Fibroblast of gingiva (primary cell): ENCODE data around the gene ZNF92.
"Not testable (repeated sequence)": the region's sequence is repeated elsewhere in the genome, so short reads cannot be mapped to it uniquely, and the experiment has no call there.

Experiments used
- DNase-seq: peaks from one replicate; pipeline ENCODE4 v3.0.0-alpha.2; 2011; ENCODE audit warnings: low read depth

The ZNF92 gene

DNA sequence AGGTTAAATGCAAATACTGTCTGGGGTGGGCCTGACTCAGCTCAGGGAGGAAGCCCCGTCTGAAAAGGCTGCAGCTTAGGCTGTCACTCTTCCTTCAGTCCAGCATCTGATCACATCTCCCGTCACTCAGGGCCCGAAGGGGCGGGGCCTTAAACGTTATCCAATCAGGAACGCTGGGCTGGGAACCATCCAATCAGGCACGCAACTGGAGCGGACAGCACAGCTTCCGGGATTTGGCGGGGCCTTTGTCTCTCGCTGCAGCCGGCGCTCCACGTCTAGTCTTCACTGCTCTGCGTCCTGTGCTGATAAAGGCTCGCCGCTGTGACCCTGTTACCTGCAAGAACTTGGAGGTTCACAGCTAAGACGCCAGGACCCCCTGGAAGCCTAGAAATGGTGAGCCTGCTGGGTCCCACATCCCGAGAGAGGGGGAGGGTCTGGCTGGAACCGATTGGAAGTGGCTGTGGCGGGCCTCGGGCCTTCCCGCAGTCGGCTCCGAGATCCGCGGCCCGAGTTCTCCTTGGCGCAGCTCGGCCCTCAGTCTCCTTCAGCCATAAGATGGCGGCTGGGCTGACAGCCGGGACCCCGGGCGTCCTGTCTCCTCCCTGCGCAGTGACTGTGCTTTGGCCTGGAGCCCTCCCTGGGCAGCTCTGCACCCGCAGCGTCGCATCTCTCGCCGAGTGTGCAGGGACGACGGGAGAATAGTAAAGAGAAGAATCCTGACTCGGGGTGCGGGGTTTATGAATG is at the start of gene ZNF92:
ZNF92 (plus strand) TSS at position 248 of the 744 bp plus-strand sequence; CDS start at position 391, 143 bp downstream.
- DNase-seq = peak; percentile 90

DNA sequence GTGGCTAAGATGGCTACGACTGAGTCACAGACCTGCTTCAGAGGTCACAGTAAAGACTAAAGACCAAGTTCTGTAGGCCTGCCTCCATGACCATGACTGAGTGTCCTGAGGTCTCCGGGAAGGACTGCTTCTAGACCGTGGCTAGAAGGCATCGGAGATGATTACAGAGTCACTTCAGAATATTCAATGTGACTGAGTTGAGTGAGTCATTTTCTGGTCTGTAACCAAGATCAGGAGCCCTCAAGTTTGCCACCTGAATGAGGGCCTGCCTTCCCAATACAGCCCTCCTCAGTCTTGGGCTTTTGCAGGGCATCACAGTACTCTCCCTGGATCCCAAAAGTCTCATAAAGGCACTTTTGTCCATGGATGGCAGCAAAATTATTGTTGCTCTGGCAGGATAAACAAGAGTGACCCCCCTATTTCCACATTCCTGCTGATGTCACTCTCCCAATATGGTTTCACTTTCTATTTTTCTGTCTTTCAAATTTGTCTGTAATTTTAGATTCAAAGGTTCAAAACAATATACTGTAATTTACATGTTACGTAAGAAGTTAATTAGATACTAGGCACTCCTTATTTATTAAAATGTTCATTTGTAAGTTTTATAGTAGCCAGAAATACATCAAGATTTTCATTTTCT is 47.7 kb upstream of the ZNF92 start:
- no peak for DNase-seq

DNA sequence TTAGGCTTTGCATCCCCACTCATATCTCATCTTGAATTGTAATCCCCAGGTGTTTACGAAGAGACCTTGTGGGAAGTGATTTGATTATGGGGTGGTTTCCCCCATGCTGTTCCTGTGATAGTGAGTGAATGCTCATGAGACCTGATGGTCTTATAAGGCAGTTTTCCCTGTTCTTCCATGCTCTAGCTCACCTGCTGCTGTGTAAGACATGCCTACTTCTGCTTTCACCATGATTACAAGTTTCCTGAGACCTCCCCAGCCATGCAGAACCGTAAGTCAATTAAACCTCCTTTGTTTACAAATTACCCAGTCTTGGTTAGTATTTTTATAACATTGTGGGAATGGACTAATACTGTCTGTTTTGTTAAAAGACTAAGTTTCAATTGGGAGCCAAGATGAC is 35.3 kb upstream of the ZNF92 start:
- no peak for DNase-seq

DNA sequence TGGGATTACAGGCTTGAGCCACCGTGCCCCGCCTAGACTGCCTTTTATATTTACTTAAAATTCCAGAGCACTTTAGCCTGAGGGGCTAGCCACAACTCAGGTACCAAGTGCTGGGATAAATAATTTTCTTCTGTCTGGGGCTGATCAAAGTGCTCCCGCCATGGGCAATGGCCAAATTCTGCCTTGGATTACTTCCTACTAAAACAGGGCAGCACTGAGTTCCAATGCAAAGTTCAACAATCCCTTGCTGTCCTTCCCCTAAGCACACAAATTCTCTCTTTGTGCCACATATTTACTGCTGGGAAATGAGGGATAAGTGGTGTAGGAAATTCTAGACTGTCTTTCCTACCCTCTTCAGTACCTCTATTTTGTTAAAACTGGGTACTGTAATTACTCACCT is 34.4 kb upstream of the ZNF92 start:
- no peak for DNase-seq

DNA sequence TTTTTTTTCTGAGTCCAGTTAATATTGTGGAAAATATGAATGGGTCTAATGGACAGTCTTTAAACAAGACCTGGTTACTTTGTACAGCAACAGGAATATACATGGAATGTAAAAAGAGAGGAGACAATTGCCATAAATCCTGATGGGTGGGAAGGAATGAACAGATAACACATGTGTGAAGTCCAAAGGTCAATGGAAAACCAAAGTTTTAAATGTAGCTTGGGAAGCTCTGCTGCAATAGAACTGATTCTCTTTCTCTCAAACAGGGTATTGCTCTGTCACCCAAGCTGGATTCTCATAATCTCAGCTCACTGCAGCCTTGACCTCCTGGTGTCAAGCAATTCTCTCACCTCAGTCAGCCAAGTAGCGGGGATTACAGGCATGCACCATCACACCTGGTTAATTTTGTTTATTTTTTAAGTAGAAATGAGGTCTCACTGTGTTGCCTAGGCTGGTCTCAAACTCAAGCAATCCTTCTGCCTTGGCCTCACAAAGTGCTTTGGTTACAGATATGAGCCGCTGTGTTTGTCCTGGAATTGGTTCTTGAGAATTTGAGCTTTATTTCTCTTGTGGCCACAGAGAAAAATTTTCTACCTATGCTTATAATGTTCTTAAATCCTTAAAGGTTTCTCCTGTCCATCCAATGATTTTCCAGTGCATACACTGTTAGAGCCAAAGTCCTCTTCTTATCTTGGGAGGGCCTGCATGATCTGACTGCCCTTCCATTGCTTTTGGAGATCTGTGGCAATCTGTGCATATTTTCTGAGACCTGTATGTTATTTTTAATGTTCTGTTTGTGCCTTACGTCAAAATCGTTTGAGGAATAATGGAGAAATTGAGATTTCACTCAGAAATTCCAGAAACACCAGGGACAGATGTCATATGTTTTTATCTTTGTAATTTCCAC is 30.7 kb upstream of the ZNF92 start:
- DNase-seq = no peak

DNA sequence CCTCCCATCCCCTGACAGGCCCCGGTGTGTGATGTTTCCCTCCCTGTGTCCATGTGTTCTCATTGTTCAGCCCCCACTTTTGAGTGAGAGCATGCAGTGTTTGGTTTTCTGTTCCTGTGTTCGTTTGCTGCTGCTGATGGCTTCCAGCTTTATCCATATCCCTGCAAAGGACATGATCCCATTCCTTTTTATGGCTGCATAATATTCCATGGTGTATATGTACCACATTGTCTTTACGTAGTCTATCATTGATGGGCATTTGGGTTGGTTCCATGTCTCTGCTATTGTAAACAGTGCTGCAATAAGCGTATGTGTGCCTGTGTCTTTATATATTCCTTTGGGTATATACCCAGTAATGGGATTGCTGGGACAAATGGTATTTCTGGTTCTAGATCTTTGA is 29.1 kb upstream of the ZNF92 start:
- DNase-seq = not testable (repeated sequence)

DNA sequence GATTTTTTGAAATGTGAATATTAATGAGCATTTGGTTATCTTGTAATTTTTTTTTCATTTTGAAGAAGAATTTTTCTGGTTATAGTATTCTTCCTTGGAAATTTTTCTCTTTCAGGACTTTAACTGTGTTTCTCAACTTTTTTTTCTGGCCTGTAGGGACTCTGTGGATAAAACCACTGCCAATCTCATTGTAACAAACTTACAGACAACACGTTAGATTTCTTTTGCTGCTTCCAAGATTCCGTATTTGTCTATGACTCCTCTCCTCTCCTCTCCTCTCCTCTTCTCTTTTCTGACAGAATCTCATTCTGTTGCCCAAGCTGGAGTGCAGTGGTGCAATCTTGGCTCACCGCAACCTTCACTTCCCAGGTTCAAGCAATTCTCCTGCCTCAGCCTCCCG is 19.4 kb upstream of the ZNF92 start:
- DNase-seq = no peak

DNA sequence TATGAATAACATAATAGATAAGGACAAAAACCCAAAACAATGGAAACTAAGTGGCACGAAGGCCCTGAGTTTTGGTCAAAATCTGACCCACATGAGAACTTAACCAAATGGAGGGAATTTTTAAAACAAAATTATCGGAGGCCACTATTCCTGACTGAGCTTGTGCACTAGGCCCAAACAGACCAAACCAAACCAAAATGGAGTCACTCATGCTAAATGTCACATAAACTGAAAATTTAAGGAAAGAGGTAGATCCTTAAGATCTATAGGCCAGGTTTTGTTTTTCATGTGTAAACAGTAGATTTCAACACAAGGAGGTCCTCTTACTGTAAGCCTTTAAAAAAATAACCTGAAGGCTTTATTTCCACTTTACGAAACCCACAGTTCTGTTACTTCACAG is 3.8 kb upstream of the ZNF92 start:
- DNase-seq = no peak

DNA sequence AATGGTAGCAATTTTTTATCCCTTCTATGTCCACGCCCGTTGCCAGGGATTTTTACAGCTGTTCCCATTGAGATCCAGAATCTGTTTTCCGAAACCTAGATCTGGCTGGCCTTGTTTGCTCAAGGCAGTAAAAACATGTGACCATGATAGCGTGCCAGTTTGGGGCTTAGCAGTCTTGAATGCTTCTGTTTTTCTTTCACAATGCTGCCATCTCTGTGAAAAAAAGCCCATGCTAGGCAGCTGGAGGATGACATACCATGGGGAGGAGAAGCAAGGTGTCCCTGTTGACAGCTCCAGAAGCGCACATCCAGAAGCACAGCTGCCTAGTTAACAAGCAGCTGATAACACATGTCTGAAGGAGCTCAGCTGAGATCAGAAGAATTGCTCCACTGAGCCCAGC is 2.2 kb upstream of the ZNF92 start:
- DNase-seq = peak; percentile 21

DNA sequence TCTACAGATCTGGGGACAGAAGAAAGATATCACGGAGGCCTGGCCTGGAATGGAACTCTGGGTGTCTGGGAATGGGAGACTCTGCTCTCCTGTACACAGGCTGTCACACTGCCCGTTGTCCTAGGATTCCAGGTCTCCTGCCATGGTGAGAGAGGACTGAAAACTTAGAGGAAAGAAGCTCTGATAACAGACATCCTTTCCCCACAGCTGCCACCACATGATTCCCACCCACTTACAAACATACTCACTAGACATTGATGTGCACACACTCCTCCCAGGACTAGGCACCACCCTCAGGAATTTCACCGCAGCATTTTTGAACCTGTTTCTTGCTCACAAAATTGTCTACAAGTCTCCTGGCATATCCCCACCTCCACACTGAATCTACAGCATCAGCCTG is 5.7 kb downstream of the ZNF92 start:
- DNase-seq = no peak

DNA sequence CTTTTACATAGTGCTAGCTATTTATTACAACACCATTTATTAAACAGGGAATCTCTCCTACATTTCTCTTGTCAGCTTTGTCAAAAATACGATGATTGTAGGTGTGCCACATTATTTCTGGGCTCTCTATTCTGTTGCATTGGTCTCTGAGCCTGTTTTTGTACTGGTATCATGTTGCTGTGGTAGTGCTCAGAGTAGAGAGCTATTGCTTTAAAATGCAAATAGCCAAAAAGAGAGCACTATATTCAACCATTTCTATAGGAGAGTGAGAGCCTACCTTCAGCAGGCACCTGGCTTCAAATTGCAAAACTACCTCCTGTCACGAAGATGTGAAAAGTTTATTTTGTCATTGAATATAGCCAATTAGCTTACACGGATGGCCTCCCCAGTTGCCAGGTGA is 8.1 kb downstream of the ZNF92 start:
- no peak for DNase-seq

DNA sequence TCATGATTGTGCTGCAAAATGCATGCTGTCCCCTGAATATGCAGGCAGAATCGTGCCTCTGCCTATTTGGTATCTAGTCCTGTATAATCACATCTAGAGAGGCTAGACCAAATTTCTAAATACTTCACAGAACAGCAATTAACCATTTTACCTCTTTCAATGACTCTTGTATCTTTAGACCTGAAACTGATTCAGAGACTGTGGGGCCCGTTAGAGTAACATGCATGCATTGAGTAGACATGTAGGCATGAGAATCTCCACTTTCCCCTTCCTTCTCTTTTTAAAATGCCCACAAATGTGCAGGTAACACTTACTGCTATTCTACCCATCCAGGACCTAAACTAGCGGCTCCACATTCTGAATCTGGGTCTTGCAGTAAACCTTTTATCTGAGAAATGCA is 8.8 kb downstream of the ZNF92 start:
- no peak for DNase-seq

DNA sequence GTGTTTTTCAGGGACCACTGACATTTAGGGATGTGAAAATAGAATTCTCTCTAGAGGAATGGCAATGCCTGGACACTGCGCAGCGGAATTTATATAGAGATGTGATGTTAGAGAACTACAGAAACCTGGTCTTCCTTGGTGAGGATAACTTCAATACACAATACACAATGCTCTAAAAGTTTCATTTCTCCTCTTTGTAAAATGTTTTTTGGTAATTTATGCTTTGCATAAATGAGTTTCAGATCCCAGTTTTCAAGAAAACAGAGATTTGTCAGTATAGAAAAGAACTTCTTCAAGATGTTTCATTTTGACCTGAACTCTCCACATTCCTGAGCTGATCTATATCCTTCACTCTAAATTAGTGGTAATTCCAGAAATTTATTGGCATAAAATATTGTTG is 14.2 kb downstream of the ZNF92 start:
- DNase-seq = no peak

DNA sequence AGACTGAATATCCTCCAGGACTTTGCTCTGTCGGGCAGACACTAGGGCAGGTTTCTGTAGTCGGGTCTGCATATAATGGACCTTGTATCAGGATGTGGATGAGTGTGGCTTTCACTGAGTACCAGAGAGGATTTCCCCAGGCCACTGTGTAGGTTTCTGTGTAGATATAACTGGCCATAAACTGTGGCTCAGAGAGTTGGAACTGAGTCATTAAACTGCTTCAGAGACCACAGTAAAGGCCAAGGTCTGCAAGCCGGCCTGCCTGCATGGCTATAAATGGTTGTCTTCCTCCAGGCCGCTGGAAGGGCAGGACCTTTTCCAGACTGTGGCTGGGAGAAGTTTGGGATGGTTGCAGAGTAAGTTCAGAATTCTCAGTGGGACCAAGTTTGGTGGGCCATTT is 16.9 kb downstream of the ZNF92 start:
- no peak for DNase-seq

DNA sequence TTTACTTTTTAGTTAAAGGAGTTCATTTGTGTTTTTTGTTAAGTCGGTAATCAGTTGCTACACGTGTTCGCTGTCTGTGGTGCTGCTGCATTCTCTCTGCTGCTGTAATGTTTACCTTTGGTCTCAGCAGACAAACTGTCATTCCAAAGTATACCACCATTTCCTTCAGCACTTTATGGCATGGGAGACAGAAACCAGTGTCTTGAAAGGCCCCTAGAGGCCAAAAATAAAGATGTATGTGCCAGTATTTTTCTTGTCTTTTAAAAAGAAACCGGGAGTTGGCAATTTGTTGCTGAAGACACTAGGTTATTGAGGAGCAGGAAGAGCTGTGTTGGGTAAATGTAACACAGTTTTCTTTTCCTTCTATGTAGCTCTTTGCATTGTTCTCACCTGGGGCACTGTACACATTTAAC is 24.1 kb downstream of the ZNF92 start:
- no peak for DNase-seq

DNA sequence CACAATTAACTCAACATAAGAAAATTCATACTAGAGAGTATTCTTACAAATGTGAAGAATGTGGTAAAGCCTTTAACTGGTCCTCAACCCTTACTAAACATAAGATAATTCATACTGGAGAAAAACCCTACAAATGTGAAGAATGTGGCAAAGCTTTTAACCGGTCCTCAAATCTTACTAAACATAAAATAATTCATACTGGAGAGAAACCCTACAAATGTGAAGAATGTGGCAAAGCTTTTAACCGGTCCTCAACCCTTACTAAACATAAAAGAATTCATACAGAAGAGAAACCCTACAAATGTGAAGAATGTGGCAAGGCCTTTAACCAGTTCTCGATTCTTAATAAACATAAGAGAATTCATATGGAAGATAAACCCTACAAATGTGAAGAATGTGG is 25.0 kb downstream of the ZNF92 start:
- DNase-seq = not testable (repeated sequence)

DNA sequence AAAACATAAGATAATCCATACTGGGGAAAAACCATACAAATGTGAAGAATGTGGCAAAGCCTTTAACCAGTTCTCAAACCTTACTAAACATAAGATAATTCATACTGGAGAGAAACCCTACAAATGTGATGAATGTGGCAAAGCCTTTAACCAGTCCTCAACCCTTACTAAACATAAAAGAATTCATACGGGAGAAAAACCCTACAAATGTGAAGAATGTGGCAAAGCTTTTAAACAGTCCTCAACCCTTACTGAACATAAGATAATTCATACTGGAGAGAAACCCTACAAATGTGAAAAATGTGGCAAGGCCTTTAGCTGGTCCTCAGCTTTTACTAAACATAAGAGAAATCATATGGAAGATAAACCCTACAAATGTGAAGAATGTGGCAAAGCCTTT is 25.4 kb downstream of the ZNF92 start:
- not testable (repeated sequence) for DNase-seq

DNA sequence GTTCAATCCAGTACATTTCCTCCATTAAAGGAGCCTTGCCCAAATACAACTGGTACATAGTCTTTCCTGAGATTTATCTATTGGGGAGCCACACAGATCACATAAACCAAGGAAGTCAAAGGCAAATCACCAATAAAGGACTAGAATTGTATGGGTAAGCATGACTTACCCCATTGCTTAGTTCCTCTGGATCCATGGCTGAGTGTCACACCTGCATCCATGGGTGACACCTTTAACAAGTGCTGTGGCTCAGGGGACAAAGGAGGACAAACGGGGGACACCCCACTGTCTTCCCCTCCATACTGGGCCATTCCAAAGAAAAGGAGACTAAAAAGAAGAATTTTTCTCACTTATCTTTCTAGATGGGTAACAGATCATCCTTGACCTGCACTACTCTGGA is 30.4 kb downstream of the ZNF92 start:
- DNase-seq = no peak

DNA sequence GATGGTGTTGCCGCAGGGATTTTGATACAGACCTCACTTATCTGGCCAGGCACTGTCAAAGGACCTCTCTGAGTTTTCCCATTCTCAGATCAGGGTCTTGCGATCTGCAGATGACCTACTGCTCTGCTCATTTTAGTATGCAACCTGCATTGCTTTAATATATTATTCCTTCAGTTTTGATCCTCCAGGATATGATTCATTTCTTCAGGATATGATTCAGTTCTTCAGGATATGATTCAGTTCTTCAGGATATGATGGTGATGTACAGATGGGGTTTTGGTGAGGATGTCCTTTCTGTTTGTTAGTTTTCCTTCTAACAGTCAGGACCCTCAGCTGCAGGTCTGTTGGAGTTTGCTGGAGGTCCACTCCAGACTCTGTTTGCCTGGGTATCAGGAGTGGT is 33.1 kb downstream of the ZNF92 start:
- DNase-seq = not testable (repeated sequence)

DNA sequence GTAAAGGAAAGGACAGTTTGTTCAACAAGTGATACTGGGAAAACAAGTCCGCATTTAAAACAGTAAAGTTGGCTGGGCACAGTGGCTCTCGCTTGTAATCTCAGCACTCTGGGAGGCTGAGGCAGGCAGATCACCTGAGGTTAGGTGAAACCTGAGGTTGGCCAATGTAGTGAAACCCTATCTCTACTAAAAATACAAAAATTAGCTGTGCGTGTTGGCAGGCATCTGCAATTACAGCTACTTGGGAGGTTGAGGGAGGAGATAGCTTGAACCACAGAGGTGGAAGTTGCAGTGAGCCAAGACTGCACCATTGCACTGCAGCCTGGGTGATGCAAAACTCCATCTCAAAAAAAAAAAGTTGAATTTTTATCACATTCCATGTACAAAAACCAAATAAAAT is 35.7 kb downstream of the ZNF92 start:
- no peak for DNase-seq

DNA sequence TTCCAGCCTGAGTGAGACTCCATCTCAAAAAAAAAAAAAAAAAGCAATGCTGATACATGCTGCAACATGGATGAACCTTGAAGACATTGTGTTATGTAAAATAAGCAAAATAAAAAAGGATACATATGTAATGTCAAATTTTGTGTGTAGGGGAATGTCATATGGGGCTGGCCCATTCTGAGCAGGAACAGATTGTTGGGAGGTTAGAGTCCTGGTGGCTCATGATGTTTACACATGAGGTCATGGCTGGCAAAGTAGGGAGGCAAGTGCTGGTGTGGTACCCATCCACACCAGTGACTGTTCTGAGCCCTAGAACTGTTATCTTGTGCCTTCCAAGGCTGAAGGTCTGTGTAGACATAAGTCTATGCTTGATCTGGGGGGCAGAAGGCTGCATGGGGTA is 37.6 kb downstream of the ZNF92 start:
- no peak for DNase-seq

DNA sequence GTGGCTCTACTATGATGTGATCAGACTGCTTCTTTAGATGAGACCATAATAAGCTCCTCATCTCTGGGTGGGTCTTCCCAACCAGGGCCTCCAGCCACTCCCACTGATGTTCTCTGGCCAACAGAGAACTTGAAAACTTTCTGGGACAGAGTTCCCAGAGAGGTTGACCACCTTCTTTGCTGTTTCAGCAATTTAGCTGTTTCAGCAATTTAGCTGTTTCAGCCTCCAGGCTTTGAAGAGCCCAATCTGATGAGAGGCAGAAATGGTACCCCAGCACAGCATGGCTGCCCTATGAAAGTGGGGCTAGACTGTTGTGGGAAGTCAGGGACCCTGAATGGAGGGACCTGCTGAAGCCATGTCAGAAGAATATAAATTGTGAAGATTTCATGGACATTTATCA is 49.0 kb downstream of the ZNF92 start:
- no peak for DNase-seq

DNA sequence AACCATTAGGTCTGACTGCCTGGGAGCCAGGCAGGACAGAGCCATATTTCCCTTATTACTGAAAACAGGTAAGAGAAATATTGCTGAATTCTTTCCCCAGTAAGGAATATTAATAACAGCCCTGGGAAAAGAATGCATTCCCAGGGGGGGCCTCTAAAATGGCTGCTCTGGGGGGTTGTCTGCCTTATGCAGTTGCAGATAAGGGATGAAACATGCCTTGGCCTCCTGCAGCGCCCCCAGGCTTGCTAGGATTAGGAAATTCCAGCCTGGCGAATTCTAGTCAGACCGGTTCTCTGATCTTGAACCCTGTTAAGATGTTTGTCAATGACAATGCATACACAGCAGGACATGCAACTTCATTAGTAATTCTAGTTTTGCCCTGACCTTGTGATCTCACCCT is 49.6 kb downstream of the ZNF92 start:
- not testable (repeated sequence) for DNase-seq
